Measurements from ENCODE around the gene PPP1R3C.

Gene PPP1R3C

GRCh38 chr10:91632671-91633550, at the start of gene PPP1R3C:
PPP1R3C (minus strand) TSS chr10:91633071; CDS start chr10:91632969, 102 bp downstream.
- peak within 1 kb of the TSS; percentile 89 for H3K9ac ChIP-seq (ENCODE audit: low read length)
- H3K9me3 ChIP-seq (ENCODE audit: control insufficient read depth, low read length) = peaks cover 7% of the 10 kb centered on the region
- DNase-seq (ENCODE audit: low read depth) = peak; percentile 99
- H3K36me3 ChIP-seq (ENCODE audit: control insufficient read depth, insufficient read depth, low read length, severe bottlenecking) = peaks cover 31% of the 10 kb centered on the region
- no peaks in the 10 kb centered on the region for H3K27me3 ChIP-seq (replicated peaks; ENCODE audit: control insufficient read depth, insufficient read depth, low read length)
- peaks cover 72% of the 10 kb centered on the region for H3K4me1 ChIP-seq (ENCODE audit: control insufficient read depth, insufficient read depth, low read length)
- peak within 1 kb of the TSS; percentile 89 for H3K4me3 ChIP-seq (ENCODE audit: low read length)

GRCh38 chr10:91681361-91682276, 48.7 kb upstream of the PPP1R3C start:
- H3K27me3 ChIP-seq (replicated peaks; ENCODE audit: control insufficient read depth, insufficient read depth, low read length) = no peaks in the 10 kb centered on the region
- no peaks in the 10 kb centered on the region for H3K9me3 ChIP-seq (ENCODE audit: control insufficient read depth, low read length)
- no peaks in the 10 kb centered on the region for H3K36me3 ChIP-seq (ENCODE audit: control insufficient read depth, insufficient read depth, low read length, severe bottlenecking)
- peaks cover 14% of the 10 kb centered on the region for H3K4me1 ChIP-seq (ENCODE audit: control insufficient read depth, insufficient read depth, low read length)
- no peak for DNase-seq (ENCODE audit: low read depth)
- H3K4me3 ChIP-seq (ENCODE audit: low read length) = no peak overlapping the region
- H3K9ac ChIP-seq (ENCODE audit: low read length) = no peak overlapping the region

- H3K4me3 ChIP-seq (ENCODE audit: low read length) = no peak overlapping the region
- H3K9ac ChIP-seq (ENCODE audit: low read length) = no peak overlapping the region
- no peaks in the 10 kb centered on the region for H3K9me3 ChIP-seq (ENCODE audit: control insufficient read depth, low read length)
- H3K4me1 ChIP-seq (ENCODE audit: control insufficient read depth, insufficient read depth, low read length) = peaks cover 14% of the 10 kb centered on the region
- no peaks in the 10 kb centered on the region for H3K27me3 ChIP-seq (replicated peaks; ENCODE audit: control insufficient read depth, insufficient read depth, low read length)
- H3K36me3 ChIP-seq (ENCODE audit: control insufficient read depth, insufficient read depth, low read length, severe bottlenecking) = no peaks in the 10 kb centered on the region
- no peak for DNase-seq (ENCODE audit: low read depth)
Measured at GRCh38 chr10:91680487-91680886, 47.6 kb upstream of the PPP1R3C start.

- peaks cover 11% of the 10 kb centered on the region for H3K4me1 ChIP-seq (ENCODE audit: control insufficient read depth, insufficient read depth, low read length)
- H3K36me3 ChIP-seq (ENCODE audit: control insufficient read depth, insufficient read depth, low read length, severe bottlenecking) = no peaks in the 10 kb centered on the region
- H3K4me3 ChIP-seq (ENCODE audit: low read length) = no peak overlapping the region
- no peaks in the 10 kb centered on the region for H3K9me3 ChIP-seq (ENCODE audit: control insufficient read depth, low read length)
- no peak overlapping the region for H3K9ac ChIP-seq (ENCODE audit: low read length)
- DNase-seq (ENCODE audit: low read depth) = no peak
- H3K27me3 ChIP-seq (replicated peaks; ENCODE audit: control insufficient read depth, insufficient read depth, low read length) = no peaks in the 10 kb centered on the region
Measured at GRCh38 chr10:91679296-91679695, 46.4 kb upstream of the PPP1R3C start.

- no peak overlapping the region for H3K9ac ChIP-seq (ENCODE audit: low read length)
- H3K4me3 ChIP-seq (ENCODE audit: low read length) = no peak overlapping the region
- H3K9me3 ChIP-seq (ENCODE audit: control insufficient read depth, low read length) = no peaks in the 10 kb centered on the region
- peaks cover under 1% of the 10 kb centered on the region for H3K4me1 ChIP-seq (ENCODE audit: control insufficient read depth, insufficient read depth, low read length)
- H3K27me3 ChIP-seq (replicated peaks; ENCODE audit: control insufficient read depth, insufficient read depth, low read length) = no peaks in the 10 kb centered on the region
- H3K36me3 ChIP-seq (ENCODE audit: control insufficient read depth, insufficient read depth, low read length, severe bottlenecking) = no peaks in the 10 kb centered on the region
- no peak for DNase-seq (ENCODE audit: low read depth)
Measured at GRCh38 chr10:91677911-91678310, 45.0 kb upstream of the PPP1R3C start.

GRCh38 chr10:91672021-91672608, 39.2 kb upstream of the PPP1R3C start:
- no peaks in the 10 kb centered on the region for H3K9me3 ChIP-seq (ENCODE audit: control insufficient read depth, low read length)
- H3K4me3 ChIP-seq (ENCODE audit: low read length) = no peak overlapping the region
- H3K9ac ChIP-seq (ENCODE audit: low read length) = no peak overlapping the region
- H3K27me3 ChIP-seq (replicated peaks; ENCODE audit: control insufficient read depth, insufficient read depth, low read length) = no peaks in the 10 kb centered on the region
- no peaks in the 10 kb centered on the region for H3K36me3 ChIP-seq (ENCODE audit: control insufficient read depth, insufficient read depth, low read length, severe bottlenecking)
- peaks cover 6% of the 10 kb centered on the region for H3K4me1 ChIP-seq (ENCODE audit: control insufficient read depth, insufficient read depth, low read length)
- DNase-seq (ENCODE audit: low read depth) = peak; percentile 72

GRCh38 chr10:91668913-91669312, 36.0 kb upstream of the PPP1R3C start:
- H3K4me1 ChIP-seq (ENCODE audit: control insufficient read depth, insufficient read depth, low read length) = peaks cover 6% of the 10 kb centered on the region
- H3K4me3 ChIP-seq (ENCODE audit: low read length) = no peak overlapping the region
- no peaks in the 10 kb centered on the region for H3K9me3 ChIP-seq (ENCODE audit: control insufficient read depth, low read length)
- H3K9ac ChIP-seq (ENCODE audit: low read length) = no peak overlapping the region
- no peaks in the 10 kb centered on the region for H3K27me3 ChIP-seq (replicated peaks; ENCODE audit: control insufficient read depth, insufficient read depth, low read length)
- no peaks in the 10 kb centered on the region for H3K36me3 ChIP-seq (ENCODE audit: control insufficient read depth, insufficient read depth, low read length, severe bottlenecking)
- no peak for DNase-seq (ENCODE audit: low read depth)

- no peak overlapping the region for H3K4me3 ChIP-seq (ENCODE audit: low read length)
- no peaks in the 10 kb centered on the region for H3K27me3 ChIP-seq (replicated peaks; ENCODE audit: control insufficient read depth, insufficient read depth, low read length)
- DNase-seq (ENCODE audit: low read depth) = peak; percentile 36
- no peaks in the 10 kb centered on the region for H3K36me3 ChIP-seq (ENCODE audit: control insufficient read depth, insufficient read depth, low read length, severe bottlenecking)
- H3K9me3 ChIP-seq (ENCODE audit: control insufficient read depth, low read length) = no peaks in the 10 kb centered on the region
- no peaks in the 10 kb centered on the region for H3K4me1 ChIP-seq (ENCODE audit: control insufficient read depth, insufficient read depth, low read length)
- no peak overlapping the region for H3K9ac ChIP-seq (ENCODE audit: low read length)
Measured at GRCh38 chr10:91665842-91666241, 33.0 kb upstream of the PPP1R3C start.

- DNase-seq (ENCODE audit: low read depth) = no peak
- no peaks in the 10 kb centered on the region for H3K9me3 ChIP-seq (ENCODE audit: control insufficient read depth, low read length)
- no peaks in the 10 kb centered on the region for H3K27me3 ChIP-seq (replicated peaks; ENCODE audit: control insufficient read depth, insufficient read depth, low read length)
- no peaks in the 10 kb centered on the region for H3K4me1 ChIP-seq (ENCODE audit: control insufficient read depth, insufficient read depth, low read length)
- no peak overlapping the region for H3K4me3 ChIP-seq (ENCODE audit: low read length)
- H3K9ac ChIP-seq (ENCODE audit: low read length) = no peak overlapping the region
- H3K36me3 ChIP-seq (ENCODE audit: control insufficient read depth, insufficient read depth, low read length, severe bottlenecking) = no peaks in the 10 kb centered on the region
Measured at GRCh38 chr10:91664426-91664825, 31.6 kb upstream of the PPP1R3C start.

GRCh38 chr10:91662993-91663392, 30.1 kb upstream of the PPP1R3C start:
- Histone ChIP-seq H3K4me3 (ENCODE audit: low read length) (no peak overlapping the region), H3K27me3 (replicated peaks; ENCODE audit: control insufficient read depth, insufficient read depth, low read length) (no peaks in the 10 kb centered on the region), H3K4me1 (ENCODE audit: control insufficient read depth, insufficient read depth, low read length) (no peaks in the 10 kb centered on the region), H3K9me3 (ENCODE audit: control insufficient read depth, low read length) (no peaks in the 10 kb centered on the region), H3K36me3 (ENCODE audit: control insufficient read depth, insufficient read depth, low read length, severe bottlenecking) (no peaks in the 10 kb centered on the region), H3K9ac (ENCODE audit: low read length) (no peak overlapping the region)
- DNase-seq (ENCODE audit: low read depth) = no peak
